HCT116 (cell line): Measurements from ENCODE around the gene CYP24A1. TPM values are rescaled to one million over a fixed set of nuclear protein-coding genes. Genes with fewer than 3 reads are reported as not detected.

Experiments
- ATAC-seq: fragments of 200-7000 bp; cut with Tn5 transposase; 2 replicates; pipeline ENCODE4 v1.9.1; 2020; ENCODE audit warnings: mild to moderate bottlenecking, moderate library complexity
- BruUV-seq: library from RNA; stranded (reverse); fragments of 400-500 nt; replicated peaks from 2 replicates; lab custom pipeline; 2021; lab: Mats Ljungman, UMichigan
- CTCF ChIA-PET: fragments of 300-600 bp; sonication (Branson Sonifier 250); formaldehyde crosslinking; loops from one replicate; lab custom pipeline; 2021; ENCODE audit warnings: antibody characterized with exemption; lab: Charles Lee
- POLR2A ChIA-PET: fragments of 300-600, 350-600 bp; sonication (Branson Sonifier 250); formaldehyde crosslinking; loops from one replicate; lab custom pipeline; 2021; ENCODE audit warnings: antibody characterized with exemption; lab: Charles Lee
- RAD21 ChIA-PET, 2 experiments: fragments of 300-600 bp; sonication (Branson Sonifier 250); formaldehyde crosslinking; loops; one replicate each; lab custom pipeline; 2023; ENCODE audit warnings: low total read pairs in 2 of 2; ENCODE audit not compliant: uncharacterized antibody in 2 of 2, unreplicated experiment in 2 of 2, low non-redundant PET in 1 of 2; lab: Charles Lee
- DNase-seq: peaks from one replicate; pipeline ENCODE4 v3.0.0-alpha.2; 2010; ENCODE audit warnings: low read depth, low spot score
- H2AFZ ChIP-seq: fragments of 200-600 bp; shearing (Covaris generic), sonication (generic); 2 replicates; pipeline ENCODE4 v1.6.1; 2017; ENCODE audit warnings: low read depth, mixed run types, mixed read lengths, antibody characterized with exemption, low read length; ENCODE audit not compliant: poor library complexity, severe bottlenecking
- H3K27ac ChIP-seq: 2 replicates; pipeline ENCODE4 v1.5.1; 2012; ENCODE audit warnings: low read depth, low read length
- H3K27me3 ChIP-seq: fragments of 200-600 bp; sonication (generic); 2 replicates; pipeline ENCODE4 v1.6.1; 2016; ENCODE audit warnings: mixed run types, low read length, mixed read lengths; ENCODE audit not compliant: insufficient read depth
- H3K36me3 ChIP-seq, 2 experiments: fragments of 200-500 bp in 1 of 2; fragments of 200-600 bp in 1 of 2; sonication (Bioruptor generic) in 1 of 2; sonication (generic) in 1 of 2; 2 replicates each; pipeline versions ENCODE4 v1.5.1 to v1.6.1; 2014 to 2016; ENCODE audit warnings: low read length in 2 of 2, inconsistent platforms in 1 of 2, mixed read lengths in 1 of 2, mixed run types in 1 of 2; ENCODE audit not compliant: insufficient read depth in 2 of 2, control insufficient read depth in 1 of 2
- H3K4me1 ChIP-seq, 2 experiments: fragments of 200-600 bp in 1 of 2; sonication (generic) in 1 of 2; 2 replicates each; pipeline versions ENCODE4 v1.5.1 to v1.6.1; 2012 to 2017; ENCODE audit warnings: low read length in 2 of 2, inconsistent platforms in 1 of 2, mild to moderate bottlenecking in 1 of 2, mixed read lengths in 1 of 2, mixed run types in 1 of 2, moderate library complexity in 1 of 2; ENCODE audit not compliant: insufficient read depth in 2 of 2, control insufficient read depth in 1 of 2
- H3K4me2 ChIP-seq: fragments of 200-600 bp; sonication (generic); 2 replicates; pipeline ENCODE4 v1.6.1; 2017; ENCODE audit warnings: mixed run types, low read length, mixed read lengths
- H3K4me3 ChIP-seq, 2 experiments: fragments of 200-600 bp in 1 of 2; sonication (generic) in 1 of 2; replicated peaks in 1 of 2; 2 replicates each; pipeline ENCODE4 v1.5.1; 2011 to 2016; ENCODE audit warnings: low read length in 2 of 2, control low read depth in 1 of 2, low read depth in 1 of 2, mild to moderate bottlenecking in 1 of 2, mixed read lengths in 1 of 2, mixed run types in 1 of 2
- H3K79me2 ChIP-seq: fragments of 200-600 bp; sonication (generic); 2 replicates; pipeline ENCODE4 v1.6.1; 2017; ENCODE audit warnings: mild to moderate bottlenecking, mixed run types, low read length, moderate library complexity, mixed read lengths; ENCODE audit not compliant: insufficient read depth
- H3K9ac ChIP-seq: fragments of 200-600 bp; sonication (generic); 2 replicates; pipeline ENCODE4 v1.6.1; 2016; ENCODE audit warnings: low read length, mixed read lengths
- H3K9me2 ChIP-seq: fragments of 200-600 bp; sonication (generic), shearing (Covaris generic); 2 replicates; pipeline ENCODE4 v1.6.1; 2017; ENCODE audit warnings: mixed run types, mild to moderate bottlenecking, moderate library complexity; ENCODE audit not compliant: insufficient read depth
- H3K9me3 ChIP-seq, 2 experiments: fragments of 200-500 bp in 1 of 2; fragments of 200-600 bp in 1 of 2; sonication (Bioruptor generic) in 1 of 2; sonication (generic) in 1 of 2; 2 replicates each; pipeline ENCODE4 v1.6.1; 2014 to 2017; ENCODE audit warnings: low read length in 2 of 2, mixed read lengths in 2 of 2, inconsistent platforms in 1 of 2, low read depth in 1 of 2, mild to moderate bottlenecking in 1 of 2, mixed run types in 1 of 2, moderate library complexity in 1 of 2; ENCODE audit not compliant: control insufficient read depth in 1 of 2, insufficient read depth in 1 of 2
- H4K20me1 ChIP-seq: fragments of 200-600 bp; sonication (generic), shearing (Covaris generic); 2 replicates; pipeline ENCODE4 v1.6.1; 2017; ENCODE audit warnings: mixed run types, mild to moderate bottlenecking, moderate library complexity; ENCODE audit not compliant: insufficient read depth
- ATF3 ChIP-seq: IDR thresholded peaks from 2 replicates; pipeline ENCODE4 v1.6.1; 2012
- CBX3 ChIP-seq: IDR thresholded peaks from 2 replicates; pipeline ENCODE4 v1.6.1; 2012; ENCODE audit warnings: low read depth
- CEBPB ChIP-seq: IDR thresholded peaks from 2 replicates; pipeline ENCODE4 v1.6.1; 2012; ENCODE audit warnings: low read depth
- CTCF ChIP-seq, 3 experiments: fragments of 200-600 bp in 1 of 3; sonication (generic) in 1 of 3; IDR thresholded peaks in 2 of 3; conservative IDR thresholded peaks in 1 of 3; 2 replicates each; pipeline ENCODE4 v1.5.1; 2012 to 2017; ENCODE audit warnings: low read depth in 2 of 3, low read length in 2 of 3, antibody characterized with exemption in 1 of 3, borderline replicate concordance in 1 of 3, control low read depth in 1 of 3, mild to moderate bottlenecking in 1 of 3, mixed read lengths in 1 of 3, mixed run types in 1 of 3, moderate library complexity in 1 of 3; ENCODE audit not compliant: insufficient read depth in 1 of 3
- EGR1 ChIP-seq: IDR thresholded peaks from 2 replicates; pipeline ENCODE4 v1.6.1; 2012; ENCODE audit warnings: low read depth
- EZH2 ChIP-seq: fragments of 200-600 bp; sonication (generic); IDR thresholded peaks from 2 replicates; pipeline ENCODE4 v1.6.1; 2017; ENCODE audit warnings: antibody characterized with exemption, mixed run types
- EZH2phosphoT487 ChIP-seq: fragments of 200-600 bp; IDR thresholded peaks from 2 replicates; pipeline ENCODE4 v1.6.1; 2018; ENCODE audit warnings: antibody characterized with exemption, borderline replicate concordance
- FOSL1 ChIP-seq: IDR thresholded peaks from 2 replicates; pipeline ENCODE4 v1.6.1; 2012; ENCODE audit warnings: low read depth
- JUND ChIP-seq: IDR thresholded peaks from 2 replicates; pipeline ENCODE4 v1.6.1; 2012
- POLR2A ChIP-seq: IDR thresholded peaks from 2 replicates; pipeline ENCODE4 v1.7.0; 2011; ENCODE audit warnings: borderline replicate concordance; ENCODE audit not compliant: insufficient read depth, insufficient read length; ENCODE audit errors: extremely low read depth
- POLR2AphosphoS5 ChIP-seq: IDR thresholded peaks from 2 replicates; pipeline ENCODE4 v1.6.1; 2011; ENCODE audit warnings: mild to moderate bottlenecking, low read depth, low read length, moderate library complexity
- RAD21 ChIP-seq: IDR thresholded peaks from 2 replicates; pipeline ENCODE4 v1.6.1; 2012; ENCODE audit warnings: low read depth, mild to moderate bottlenecking
- REST ChIP-seq: IDR thresholded peaks from 2 replicates; pipeline ENCODE4 v1.6.1; 2012; ENCODE audit warnings: low read depth
- SP1 ChIP-seq: IDR thresholded peaks from 2 replicates; pipeline ENCODE4 v1.6.1; 2012; ENCODE audit warnings: low read depth
- SRF ChIP-seq: IDR thresholded peaks from 2 replicates; pipeline ENCODE4 v1.6.1; 2012; ENCODE audit warnings: low read depth
- TCF7L2 ChIP-seq: IDR thresholded peaks from 2 replicates; pipeline ENCODE4 v1.7.0; 2011; ENCODE audit warnings: borderline replicate concordance, inconsistent platforms; ENCODE audit not compliant: insufficient read depth, insufficient read length; ENCODE audit errors: extremely low read depth
- ZBTB33 ChIP-seq: IDR thresholded peaks from 2 replicates; pipeline ENCODE4 v1.6.1; 2011; ENCODE audit warnings: mild to moderate bottlenecking, low read length, moderate library complexity; ENCODE audit not compliant: insufficient replicate concordance; ENCODE audit errors: extremely low read depth
- ZFX ChIP-seq: fragments of 450-650 bp; IDR thresholded peaks from 2 replicates; pipeline ENCODE4 v1.6.1; 2017
- ZNF274 ChIP-seq: fragments of 200-500 bp; sonication (Bioruptor generic); IDR thresholded peaks from 2 replicates; pipeline ENCODE4 v1.6.1; 2014; ENCODE audit warnings: mild to moderate bottlenecking, low read depth, low read length, inconsistent platforms
- intact Hi-C: fragments of 100-400 bp; cut with micrococcal nuclease; formaldehyde crosslinking; loops from 2 replicates; pipeline ENCODE4 v1.10.0; 2022
- total RNA-seq: library from RNA; stranded (reverse); gene quantifications from one replicate; pipeline ENCODE4 v1.2.1, GENCODE V29; 2021; ENCODE audit not compliant: unreplicated experiment

CYP24A1 gene
- total RNA-seq, 1 experiment from 2014 or later = 267 TPM

- H3K4me2 ChIP-seq = no peak overlapping the region
- no peak overlapping the region for H3K4me3 ChIP-seq
- H3K9me2 ChIP-seq = no peaks in the 10 kb centered on the region
- no peaks in the 10 kb centered on the region for H3K36me3 ChIP-seq
- ChIA-PET RAD21 (no interaction called here), CTCF (no interaction called here), POLR2A (no interaction called here)
- H3K9me3 ChIP-seq = no peaks in the 10 kb centered on the region
- no peak overlapping the region for H3K27ac ChIP-seq
- no peaks in the 10 kb centered on the region for H3K79me2 ChIP-seq
- peaks cover 37 to 78% of the 10 kb centered on the region in 2 experiments for H3K4me1 ChIP-seq
- DNase-seq = no peak
- no peaks in the 10 kb centered on the region for H4K20me1 ChIP-seq
- TF ChIP-seq REST = no peak
- no peak for TF ChIP-seq JUND
- TF ChIP-seq ATF3 = no peak
- TF ChIP-seq POLR2AphosphoS5 = no peak
- no peak for TF ChIP-seq CBX3
- no peak for TF ChIP-seq SRF
- TF ChIP-seq POLR2A = no peak
- no peak for TF ChIP-seq EZH2phosphoT487
- TF ChIP-seq ZFX = no peak
- TF ChIP-seq SP1 = no peak
- TF ChIP-seq EZH2 = no peak
- no peak for TF ChIP-seq RAD21
- TF ChIP-seq ZBTB33 = no peak
- TF ChIP-seq ZNF274 = no peak
- TF ChIP-seq CEBPB = no peak
- no peak for TF ChIP-seq CTCF (IDR thresholded peaks at IDR 0.05 in 2 of 3, conservative IDR thresholded peaks at IDR 0.05 in 1 of 3; ENCODE audit: borderline replicate concordance in 1 of 3, insufficient read depth in 1 of 3, low read depth in 2 of 3, low read length in 2 of 3)
- no peak for TF ChIP-seq FOSL1
- no peak for TF ChIP-seq EGR1
- TF ChIP-seq TCF7L2 = no peak
- intact Hi-C loops = no loop called here
- no peaks in the 10 kb centered on the region for H3K27me3 ChIP-seq
- no TSS peak for BruUV-seq
- no peak for ATAC-seq
- 0 out of 2 replicates have a peak overlapping the region, but pooled peaks have one; percentile 2 for H3K9ac ChIP-seq
- peak overlapping the region; percentile 30 for H2AFZ ChIP-seq
These were observed 55.4 kb downstream of the CYP24A1 start for GRCh38 chr20:54118220-54119001.
